Body of pancreas (tissue), 4 donors: ENCODE data around the gene FGL2. TPM values are rescaled to one million over a fixed set of nuclear protein-coding genes. Genes with fewer than 3 reads are reported as not detected.

ENCODE experiments used
- ATAC-seq: fragments of 150-250 bp; one replicate; pipeline ENCODE4 v1.9.1; 2016
- DNase-seq, 4 donors: peaks; one replicate each; pipeline ENCODE4 v3.0.0-alpha.2; 2019
- H3K27ac ChIP-seq, 4 donors: fragments of 200-600 bp; sonication (generic); 1 replicate in 3 of 4; 2 replicates in 1 of 4; pipeline versions ENCODE4 v1.5.1 to v1.6.1; 2016 to 2019; ENCODE audit warnings: mild to moderate bottlenecking in 1 of 4, mixed read lengths in 1 of 4, moderate library complexity in 1 of 4
- H3K27me3 ChIP-seq, 2 donors: fragments of 200-600 bp; sonication (generic); one replicate each; pipeline ENCODE4 v1.6.0; 2016; ENCODE audit warnings: mild to moderate bottlenecking in 1 of 2
- H3K36me3 ChIP-seq, 2 donors: fragments of 200-600 bp; sonication (generic); replicated peaks in 1 of 2; 2 replicates each; pipeline ENCODE4 v1.5.1; 2016; ENCODE audit warnings: low read depth in 2 of 2; ENCODE audit not compliant: insufficient read depth in 1 of 2
- H3K4me1 ChIP-seq: fragments of 200-600 bp; sonication (generic); one replicate; pipeline ENCODE4 v1.6.0; 2016
- H3K4me3 ChIP-seq, 2 donors: fragments of 200-600 bp; sonication (generic); 1 replicate in 1 of 2; 2 replicates in 1 of 2; pipeline ENCODE4 v1.5.1; 2016 to 2019
- H3K9me3 ChIP-seq, 3 donors: fragments of 200-600 bp; sonication (generic); 1 replicate in 2 of 3; 2 replicates in 1 of 3; pipeline ENCODE4 v1.5.1; 2016
- CTCF ChIP-seq, 7 experiments: fragments of 450-650 bp in 4 of 7; fragments of 200-600 bp in 3 of 7; sonication (generic) in 3 of 7; IDR thresholded peaks; one replicate each; pipeline ENCODE4 v1.5.1; 2016 to 2019; ENCODE audit warnings: antibody characterized with exemption in 7 of 7
- POLR2A ChIP-seq, 3 donors: fragments of 450-650 bp; IDR thresholded peaks; one replicate each; pipeline ENCODE4 v1.6.1; 2016; ENCODE audit warnings: antibody characterized with exemption in 3 of 3, mild to moderate bottlenecking in 2 of 3
- WGBS, 2 donors: methylation state at CpG; one replicate each; pipeline ENCODE4 v1.1.5; 2017; 5-methylcytosine and 5-hydroxymethylcytosine counted together
- intact Hi-C: fragments of 100-400 bp; cut with DNase I; formaldehyde crosslinking; loops from one replicate; pipeline ENCODE4 v1.15.1; 2023
- total RNA-seq, 2 donors: library from RNA; depleted of rRNA; stranded (reverse); fragments of >200 nt; gene quantifications; one replicate each; pipeline ENCODE4 v1.1.0, GENCODE V29; 2016

Gene FGL2
- total RNA-seq, 2 donors from 2014 or later, result 4.3 to 9.1 TPM

DNA sequence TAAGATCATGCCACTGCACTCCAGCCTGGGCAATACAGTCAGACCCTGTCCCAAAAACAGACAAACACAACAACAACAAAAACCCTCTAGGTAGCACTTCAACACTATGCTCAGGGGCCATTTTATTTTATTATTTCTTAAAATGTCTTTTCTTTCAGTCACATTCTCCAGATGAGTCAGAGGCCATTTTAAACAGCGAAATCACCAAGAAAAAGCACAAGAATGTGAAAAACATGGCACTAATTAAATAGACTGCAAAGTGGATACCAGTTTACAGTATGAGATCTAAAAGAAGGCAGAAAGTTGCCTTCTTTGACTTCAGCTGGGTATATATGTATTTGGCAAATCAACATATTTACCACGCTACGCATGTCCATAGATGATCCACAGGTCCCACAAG is 6.1 kb upstream of the FGL2 start:
- peaks cover 0 to 9% (median 0%) of the 10 kb centered on the region in 3 donors for H3K9me3 ChIP-seq
- DNase-seq (no peak), ATAC-seq (no peak)
- H3K36me3 ChIP-seq, result no peaks in the 10 kb centered on the region
- no peaks in the 10 kb centered on the region for H3K27me3 ChIP-seq
- H3K4me3 ChIP-seq, result no peak overlapping the region
- H3K27ac ChIP-seq, result no peak overlapping the region
- WGBS, 2 donors, result 95 to 96% methylated on average over 3 of the region's 3 CpGs
- no peaks in the 10 kb centered on the region for H3K4me1 ChIP-seq
- intact Hi-C loops, result no loop called here
- TF ChIP-seq POLR2A (IDR thresholded peaks at IDR 0.05), result no peak
- TF ChIP-seq CTCF (IDR thresholded peaks at IDR 0.05), result no peak

DNA sequence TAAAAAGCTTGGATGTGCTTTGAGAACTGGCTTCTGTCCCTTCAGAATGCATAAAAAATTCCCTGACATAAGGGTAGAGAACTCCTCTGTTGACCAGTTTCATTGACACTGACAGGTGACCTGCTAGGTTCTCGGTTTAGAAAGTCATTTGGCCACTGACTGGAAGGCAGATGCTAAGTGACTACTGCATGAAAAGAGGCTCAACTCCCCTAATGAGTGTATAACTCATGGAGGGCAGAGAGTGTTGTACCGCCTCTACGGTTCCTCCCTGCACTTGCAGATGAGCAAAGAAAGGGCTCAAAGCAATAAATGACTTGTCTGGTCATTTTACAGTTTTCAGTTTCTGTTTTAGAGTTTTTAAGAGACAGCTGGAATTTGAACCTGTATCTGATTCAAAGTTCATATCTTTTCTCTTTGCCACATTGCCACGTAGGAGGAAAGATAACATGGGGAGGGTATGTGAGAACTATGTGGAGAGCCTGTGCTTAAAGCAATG is 2.9 kb upstream of the FGL2 start:
- H3K9me3 ChIP-seq, result no peaks in the 10 kb centered on the region
- H3K4me1 ChIP-seq, result peaks cover 6% of the 10 kb centered on the region
- H3K27me3 ChIP-seq, result no peaks in the 10 kb centered on the region
- TF ChIP-seq CTCF (IDR thresholded peaks at IDR 0.05) (no peak), POLR2A (IDR thresholded peaks at IDR 0.05) (no peak)
- 85% methylated on average over 4 of the region's 4 CpGs for WGBS, 2 donors
- H3K36me3 ChIP-seq, result no peaks in the 10 kb centered on the region
- DNase-seq (no peak), ATAC-seq (no peak)
- intact Hi-C loops, result no loop called here
- no peak overlapping the region for H3K27ac ChIP-seq
- no peak overlapping the region for H3K4me3 ChIP-seq

DNA sequence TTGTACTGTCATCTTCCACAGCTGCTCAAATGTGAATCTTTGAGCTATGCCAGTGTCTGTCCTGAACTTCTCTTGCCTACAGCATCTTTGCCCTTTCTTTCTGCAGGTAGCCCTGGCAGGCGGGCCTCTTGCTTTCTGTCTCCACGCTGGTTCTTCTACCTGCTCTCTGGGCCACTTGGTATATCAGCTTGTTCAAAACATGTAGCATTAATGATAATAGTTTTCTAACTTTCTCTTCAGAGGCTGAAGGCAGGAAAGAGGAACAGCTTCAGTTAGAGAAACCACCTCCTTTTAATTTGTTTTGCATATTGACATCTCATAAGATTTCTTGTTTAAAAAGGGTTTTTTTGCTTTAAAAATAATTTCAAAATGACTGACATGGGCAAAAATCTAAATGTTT is 923 bp upstream of the FGL2 start:
- no peak overlapping the region for H3K4me3 ChIP-seq
- H3K4me1 ChIP-seq, result peaks cover 6% of the 10 kb centered on the region
- no peak for DNase-seq
- H3K9me3 ChIP-seq, result no peaks in the 10 kb centered on the region
- no peak for TF ChIP-seq CTCF (IDR thresholded peaks at IDR 0.05)
- TF ChIP-seq POLR2A (IDR thresholded peaks at IDR 0.05), result no peak
- intact Hi-C loops, result no loop called here
- ATAC-seq, result no peak
- WGBS, 2 donors, result 88 to 89% methylated on average over 2 of the region's 2 CpGs
- no peaks in the 10 kb centered on the region for H3K36me3 ChIP-seq
- H3K27me3 ChIP-seq, result no peaks in the 10 kb centered on the region
- no peak overlapping the region for H3K27ac ChIP-seq

DNA sequence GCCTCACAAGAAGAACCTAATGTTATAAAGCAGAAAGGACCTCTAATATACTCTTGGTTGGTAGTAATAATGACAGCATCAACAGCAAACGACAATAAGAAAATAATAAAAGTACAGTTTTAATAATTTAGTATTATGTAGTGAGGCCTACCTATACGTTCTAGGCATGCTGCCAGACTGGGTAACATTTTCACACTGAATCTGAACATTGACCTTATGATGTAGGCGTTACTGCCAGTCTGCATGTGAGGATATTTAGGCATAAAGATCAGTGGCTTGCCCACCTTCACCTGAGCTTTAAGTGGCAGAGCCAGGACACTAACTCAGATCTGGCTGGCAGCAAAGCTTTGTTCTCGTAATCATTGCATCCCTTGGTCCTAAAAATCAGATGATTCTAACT is 2.5 kb downstream of the FGL2 start:
- H3K27me3 ChIP-seq, result no peaks in the 10 kb centered on the region
- intact Hi-C loops, result no loop called here
- TF ChIP-seq CTCF (IDR thresholded peaks at IDR 0.05) (no peak), POLR2A (IDR thresholded peaks at IDR 0.05) (no peak)
- H3K27ac ChIP-seq, result no peak overlapping the region
- ATAC-seq (no peak), DNase-seq (no peak)
- WGBS, 2 donors, result 84 to 87% methylated on average over 4 of the region's 4 CpGs
- no peaks in the 10 kb centered on the region for H3K9me3 ChIP-seq
- no peaks in the 10 kb centered on the region for H3K36me3 ChIP-seq
- no peak overlapping the region for H3K4me3 ChIP-seq
- H3K4me1 ChIP-seq, result peaks cover 6% of the 10 kb centered on the region

GRCh38 chr7:77188731-77189437 is 10.7 kb downstream of the FGL2 start:
- Histone ChIP-seq H3K4me3 (no peak overlapping the region), H3K9me3 (no peaks in the 10 kb centered on the region), H3K36me3 (no peaks in the 10 kb centered on the region), H3K27me3 (no peaks in the 10 kb centered on the region), H3K4me1 (no peaks in the 10 kb centered on the region), H3K27ac (no peak overlapping the region)
- TF ChIP-seq POLR2A (IDR thresholded peaks at IDR 0.05), result no peak
- no peak for TF ChIP-seq CTCF (IDR thresholded peaks at IDR 0.05)
- intact Hi-C loops, result no loop called here
- DNase-seq (peak in 1 of 4 donors; percentile 22), ATAC-seq (no peak)
- WGBS, 2 donors, result 76 to 86% methylated on average over 4 of the region's 4 CpGs
